HG03039 (cell line): ENCODE results near the gene PDZD4.

ENCODE experiments used
- ATAC-seq: cut with Tn5 transposase; IDR thresholded peaks from one replicate; pipeline ENCODE4 v1.9.1; 2021; ENCODE audit warnings: mild to moderate bottlenecking, moderate library complexity; ENCODE audit not compliant: unreplicated experiment

PDZD4 gene

DNA sequence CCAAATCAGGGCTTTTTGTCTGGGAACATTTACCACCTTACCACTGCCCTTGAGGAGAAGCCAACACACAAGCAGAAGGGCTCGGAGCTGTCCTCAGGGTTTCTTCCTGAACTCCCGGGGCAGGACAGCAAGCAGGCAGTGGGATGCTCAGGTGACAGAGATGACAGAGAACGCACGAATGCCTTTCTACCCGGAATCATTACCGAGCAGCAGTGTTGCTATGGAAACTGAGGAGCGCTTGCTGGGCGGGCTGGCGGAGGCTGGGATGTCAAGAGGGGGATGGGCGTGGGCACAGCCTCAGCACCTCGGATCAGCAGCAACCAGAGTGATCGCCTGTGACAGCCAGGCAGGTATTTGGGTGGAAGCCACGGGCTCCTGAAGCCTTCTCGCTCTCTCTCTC, 18.1 kb downstream of the PDZD4 start:
- no peak for ATAC-seq

DNA sequence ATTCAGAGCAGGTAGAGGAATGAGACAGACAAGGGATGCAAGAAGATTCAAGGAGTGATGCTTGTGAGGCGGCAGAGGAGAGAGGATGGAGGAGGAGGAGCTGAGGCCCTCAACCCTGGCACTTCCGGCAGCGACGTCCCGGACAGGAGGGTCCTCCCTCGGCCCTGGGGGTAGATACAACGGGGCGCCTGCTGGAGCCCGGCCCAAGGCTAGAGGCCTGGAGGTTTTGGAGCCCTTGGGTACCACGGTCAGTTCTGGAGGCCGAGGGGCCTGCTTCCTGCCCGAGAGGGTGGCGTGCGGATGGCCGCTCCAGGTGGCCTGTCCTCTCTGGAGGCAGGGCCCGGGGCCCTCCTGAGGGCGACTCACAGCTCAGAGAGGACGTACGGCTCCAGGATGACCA, 22.4 kb downstream of the PDZD4 start:
- no peak for ATAC-seq

DNA sequence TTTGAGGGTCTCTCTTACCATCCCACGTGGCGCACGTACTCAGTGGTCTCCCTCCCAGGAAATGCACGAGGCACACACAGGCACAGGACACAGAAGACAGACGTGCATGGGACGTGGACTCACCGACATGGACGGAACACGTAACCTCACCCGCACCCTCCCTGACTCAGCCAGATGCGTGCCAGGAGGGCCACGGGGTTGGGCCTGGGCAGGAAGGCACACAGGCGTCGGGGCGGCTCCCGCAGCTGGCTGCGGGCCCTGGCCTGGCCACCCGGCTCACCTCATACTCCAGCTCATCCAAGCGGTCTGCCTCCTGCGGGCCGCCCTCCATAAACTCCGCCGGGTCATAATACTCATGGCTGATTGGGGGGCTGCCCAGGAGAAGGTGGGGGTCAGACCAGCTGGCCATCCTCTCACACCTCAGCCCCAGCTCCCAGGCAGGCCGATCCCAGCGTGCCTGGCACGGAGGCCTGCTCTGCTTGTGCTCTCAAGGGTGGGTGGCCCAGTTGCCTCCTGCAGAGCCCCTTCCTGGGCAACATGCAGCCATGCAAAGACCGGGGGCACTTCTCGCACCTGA, 23.3 kb downstream of the PDZD4 start:
- no peak for ATAC-seq

DNA sequence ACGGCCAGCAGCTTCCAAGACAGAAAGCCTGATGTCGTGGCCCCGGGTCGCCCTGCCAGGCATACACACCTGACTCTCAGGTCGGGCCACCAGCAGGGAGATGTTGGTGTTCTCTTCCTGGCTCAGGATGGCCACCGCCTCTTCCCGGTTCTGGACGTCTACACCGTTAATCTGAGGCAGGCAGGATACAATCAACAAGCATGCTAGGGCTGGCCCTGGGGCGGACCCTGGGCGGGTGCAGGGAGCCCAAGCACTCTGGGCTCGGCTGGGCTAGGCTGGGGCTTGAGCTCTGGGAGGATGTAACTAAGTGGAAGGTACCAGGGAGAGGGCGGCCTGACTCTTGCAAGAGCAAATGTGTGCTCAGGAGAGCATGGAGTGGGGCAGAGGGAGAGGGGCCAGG, 24.9 kb downstream of the PDZD4 start:
- no peak for ATAC-seq

DNA sequence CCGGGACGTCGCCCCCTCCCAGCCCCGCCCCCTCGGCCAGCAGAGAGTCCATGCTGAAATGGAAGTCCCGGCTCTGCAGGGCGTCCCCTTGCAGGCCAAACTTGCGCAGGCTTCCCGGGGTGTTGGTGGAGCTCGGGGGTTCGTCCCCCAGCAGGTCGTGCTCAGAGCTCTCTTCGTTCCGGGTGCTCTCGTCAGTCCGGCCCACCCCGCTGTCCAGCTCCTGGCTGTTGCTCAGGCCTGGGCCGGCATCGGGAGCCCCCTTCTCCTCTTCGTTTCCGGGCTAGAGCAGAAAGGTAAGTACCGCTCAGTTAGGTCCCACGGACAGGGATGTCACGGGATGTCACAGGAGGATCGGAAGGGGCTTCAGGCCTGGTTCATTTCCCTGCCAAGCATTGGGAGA, 25.7 kb downstream of the PDZD4 start:
- ATAC-seq: no peak

DNA sequence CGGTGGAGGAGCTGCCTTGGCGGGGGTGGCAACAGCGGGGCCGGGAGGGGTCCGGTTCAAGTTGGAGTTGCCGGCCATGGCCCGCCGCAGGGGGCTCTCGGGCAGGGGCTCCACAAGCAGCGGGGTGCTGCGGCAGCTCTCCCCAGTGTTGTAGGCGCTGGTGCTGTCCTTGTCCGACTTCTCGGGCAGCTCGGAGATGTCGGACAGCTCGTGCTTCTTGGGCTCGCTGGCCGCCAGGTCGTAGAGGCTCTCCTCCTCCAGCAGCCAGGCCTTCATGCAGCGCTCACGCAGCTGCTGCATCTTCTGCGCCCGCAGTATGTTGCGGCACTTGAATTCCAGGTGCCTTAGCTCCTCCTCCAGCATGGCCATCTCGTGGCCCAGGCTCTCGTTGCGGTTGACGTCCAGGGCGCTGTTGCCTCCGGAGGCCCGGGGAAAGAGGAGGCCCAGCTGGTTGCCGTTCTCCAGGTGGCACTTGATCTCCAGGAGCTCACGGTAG, 26.2 kb downstream of the PDZD4 start:
- ATAC-seq: no peak

DNA sequence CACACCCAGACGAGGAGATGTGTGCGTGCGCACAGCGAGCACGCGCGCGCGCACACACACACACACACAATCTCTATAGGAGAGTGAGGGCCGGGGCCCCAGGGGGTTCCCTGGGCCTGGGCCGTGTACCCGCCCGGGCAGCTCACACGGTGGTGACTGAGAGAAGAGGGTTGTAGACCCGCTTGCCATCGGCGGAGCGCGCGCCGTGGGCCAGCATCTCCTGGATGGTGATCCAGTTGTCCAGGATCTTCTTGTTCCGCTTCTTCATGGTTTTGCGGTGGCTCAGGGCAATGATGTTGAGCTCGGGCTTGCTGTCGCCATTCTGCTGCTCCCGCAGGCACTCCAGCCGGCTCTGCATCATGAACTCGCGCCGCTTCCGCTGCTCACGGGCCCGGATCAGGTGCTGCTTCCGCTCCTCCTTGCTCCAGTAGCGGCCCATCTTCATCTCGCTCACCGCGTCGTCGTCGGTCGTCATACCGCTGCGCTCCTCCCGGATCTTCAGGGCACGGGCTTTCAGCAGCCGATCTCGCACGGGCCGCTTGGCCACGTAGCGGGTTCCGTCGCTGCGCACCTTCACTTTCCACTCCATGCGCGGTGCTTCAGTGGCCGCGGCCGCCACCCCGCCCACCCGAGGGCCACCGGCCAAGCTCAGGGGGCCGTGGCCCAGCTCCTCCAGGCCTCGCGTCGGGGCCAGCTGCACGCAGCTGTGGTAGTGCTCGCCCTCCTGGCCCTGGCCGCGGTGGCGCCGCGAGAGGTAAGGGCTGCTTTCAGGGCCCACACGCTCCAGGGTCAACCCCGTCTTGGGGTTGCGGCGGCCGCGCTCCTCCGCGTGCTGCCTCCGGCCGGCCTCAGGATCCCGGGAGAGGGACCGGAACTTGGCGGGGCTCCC, 26.9 kb downstream of the PDZD4 start:
- ATAC-seq: no peak

DNA sequence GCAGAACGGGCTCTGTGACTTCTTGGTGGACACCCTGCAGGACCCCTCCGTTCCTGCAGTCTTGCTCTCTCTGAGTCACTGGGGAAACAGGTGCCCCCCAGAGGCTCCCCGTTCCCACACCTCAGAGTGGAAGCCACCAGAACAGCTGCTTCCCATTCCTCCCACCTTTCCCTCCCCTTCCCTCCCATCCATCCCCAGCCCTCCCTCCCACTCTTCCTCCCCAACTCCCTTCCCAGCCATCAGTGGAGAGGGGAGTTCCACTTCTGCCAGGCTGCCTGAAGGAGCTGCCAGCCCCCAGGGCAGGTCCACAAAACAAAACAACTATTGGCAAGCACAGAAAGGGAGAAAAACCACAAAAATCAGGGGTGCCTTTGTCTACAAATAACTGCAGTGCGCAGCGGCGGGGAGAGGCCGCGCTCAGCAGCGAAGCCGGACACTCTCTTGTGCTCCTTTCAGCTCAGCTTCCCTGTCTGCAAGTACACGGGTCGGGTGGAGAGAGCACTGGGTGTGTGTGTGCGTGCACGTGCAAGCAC, 27.8 kb downstream of the PDZD4 start:
- no peak for ATAC-seq

DNA sequence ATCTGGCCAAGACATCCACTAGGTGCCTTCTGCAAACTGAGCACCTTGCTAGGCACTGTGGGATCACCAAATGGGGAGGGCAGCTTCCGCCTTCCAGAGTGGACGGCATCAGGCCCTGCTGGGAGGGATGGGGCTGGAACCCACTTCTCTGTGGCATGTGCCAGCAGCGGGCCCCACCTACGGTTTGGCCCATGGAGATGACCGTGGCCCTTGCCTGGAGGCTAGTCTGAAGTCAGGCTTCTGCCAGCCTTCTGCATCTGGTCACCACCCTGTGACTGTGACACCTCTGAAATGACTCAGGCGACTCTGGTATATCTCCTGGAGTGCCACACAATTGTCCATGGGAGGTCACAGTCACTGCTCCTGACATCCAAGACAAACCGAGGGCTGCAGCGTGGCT, 28.7 kb downstream of the PDZD4 start:
- no peak for ATAC-seq

DNA sequence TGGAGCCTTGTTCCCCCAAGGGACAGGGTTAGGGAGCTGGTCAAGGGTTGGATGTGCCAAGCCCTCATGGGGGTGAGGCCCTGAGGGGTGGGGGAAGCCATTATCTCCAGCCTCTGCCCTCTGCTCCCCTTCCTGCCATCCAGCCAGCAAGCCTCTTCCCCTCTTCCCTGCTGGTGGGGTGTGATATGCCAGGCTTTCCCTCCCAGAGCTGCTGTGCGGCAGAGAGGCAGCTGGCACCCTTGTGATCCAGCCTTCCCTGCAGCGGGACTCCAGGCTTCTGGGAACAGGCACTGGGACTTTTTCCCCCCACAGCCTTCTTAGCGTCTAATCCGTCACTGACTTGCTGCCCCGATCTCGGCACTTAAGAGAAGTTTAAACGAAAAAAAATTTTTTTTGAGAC, 29.6 kb downstream of the PDZD4 start:
- ATAC-seq: no peak

DNA sequence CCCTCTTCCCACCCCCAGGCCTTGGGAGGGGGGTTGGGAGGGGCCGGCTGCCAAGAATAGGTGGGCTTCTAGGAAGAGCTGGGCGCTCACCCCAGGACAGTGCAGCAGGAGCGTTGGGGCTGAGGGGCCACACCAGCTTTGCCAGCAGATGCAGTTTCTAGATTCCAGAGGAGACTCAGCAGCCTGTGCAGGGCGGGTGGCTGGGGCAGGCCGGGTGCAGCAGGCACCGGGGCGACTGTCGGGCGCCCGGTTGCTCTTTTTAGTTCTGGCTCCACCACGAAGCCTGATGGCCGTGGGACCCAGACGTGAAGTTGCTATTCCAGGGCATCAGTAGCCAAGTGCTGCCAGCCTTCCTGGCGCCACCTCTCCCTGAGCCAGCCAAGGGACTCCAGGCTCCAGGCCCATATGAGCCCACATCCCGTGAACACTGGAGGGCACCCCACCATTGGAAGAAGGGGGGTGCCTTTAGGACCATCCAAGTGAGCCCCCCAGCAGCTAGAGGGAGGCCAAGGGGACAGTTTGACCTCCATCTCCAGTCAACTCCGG, 30.1 kb downstream of the PDZD4 start:
- ATAC-seq: no peak

DNA sequence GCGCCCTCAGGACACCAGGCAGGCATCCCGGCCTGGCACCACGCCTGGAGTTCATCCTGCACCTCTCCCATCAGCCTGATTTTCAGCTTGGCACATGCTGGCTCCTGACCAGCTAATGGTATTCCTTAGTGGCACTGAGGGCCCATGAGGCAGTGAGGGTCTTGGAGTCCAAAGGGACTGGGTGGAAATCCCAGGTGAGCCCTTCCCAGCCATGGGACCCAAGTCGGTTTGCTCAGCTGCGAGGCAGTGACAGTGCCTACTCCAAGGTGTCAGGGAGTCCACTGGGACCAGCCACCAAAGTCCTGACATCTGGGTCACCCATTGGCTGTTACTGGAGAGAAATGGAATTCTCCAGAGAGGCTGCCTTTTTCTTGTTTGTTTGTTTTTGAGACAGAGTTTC, 31.0 kb downstream of the PDZD4 start:
- no peak for ATAC-seq

DNA sequence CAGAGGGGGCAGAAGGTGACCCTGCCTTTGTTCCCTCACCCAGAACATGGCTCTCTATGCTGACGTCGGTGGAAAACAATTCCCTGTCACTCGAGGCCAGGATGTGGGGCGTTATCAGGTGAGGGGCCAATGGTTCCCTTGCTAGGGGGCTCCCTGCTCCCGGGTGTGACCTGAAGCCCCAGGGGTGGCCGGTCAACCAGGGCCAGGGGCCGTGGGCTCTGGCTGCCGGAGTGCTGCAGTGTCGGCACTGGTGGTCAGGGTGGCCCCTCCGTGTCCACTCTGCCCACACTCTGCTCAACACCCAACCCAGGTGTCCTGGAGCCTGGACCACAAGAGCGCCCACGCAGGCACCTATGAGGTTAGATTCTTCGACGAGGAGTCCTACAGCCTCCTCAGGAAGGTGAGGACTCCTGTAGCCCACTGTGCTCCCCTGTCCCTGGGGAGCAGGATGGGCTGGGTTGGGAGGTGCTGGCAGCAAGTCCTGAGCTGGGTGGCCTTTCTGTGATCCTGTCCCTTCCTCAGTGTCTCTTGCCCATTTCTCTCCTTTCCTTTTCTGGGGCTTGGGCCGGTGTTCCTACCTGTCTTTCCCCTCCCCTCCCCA, 32.8 kb downstream of the PDZD4 start:
- no peak for ATAC-seq

DNA sequence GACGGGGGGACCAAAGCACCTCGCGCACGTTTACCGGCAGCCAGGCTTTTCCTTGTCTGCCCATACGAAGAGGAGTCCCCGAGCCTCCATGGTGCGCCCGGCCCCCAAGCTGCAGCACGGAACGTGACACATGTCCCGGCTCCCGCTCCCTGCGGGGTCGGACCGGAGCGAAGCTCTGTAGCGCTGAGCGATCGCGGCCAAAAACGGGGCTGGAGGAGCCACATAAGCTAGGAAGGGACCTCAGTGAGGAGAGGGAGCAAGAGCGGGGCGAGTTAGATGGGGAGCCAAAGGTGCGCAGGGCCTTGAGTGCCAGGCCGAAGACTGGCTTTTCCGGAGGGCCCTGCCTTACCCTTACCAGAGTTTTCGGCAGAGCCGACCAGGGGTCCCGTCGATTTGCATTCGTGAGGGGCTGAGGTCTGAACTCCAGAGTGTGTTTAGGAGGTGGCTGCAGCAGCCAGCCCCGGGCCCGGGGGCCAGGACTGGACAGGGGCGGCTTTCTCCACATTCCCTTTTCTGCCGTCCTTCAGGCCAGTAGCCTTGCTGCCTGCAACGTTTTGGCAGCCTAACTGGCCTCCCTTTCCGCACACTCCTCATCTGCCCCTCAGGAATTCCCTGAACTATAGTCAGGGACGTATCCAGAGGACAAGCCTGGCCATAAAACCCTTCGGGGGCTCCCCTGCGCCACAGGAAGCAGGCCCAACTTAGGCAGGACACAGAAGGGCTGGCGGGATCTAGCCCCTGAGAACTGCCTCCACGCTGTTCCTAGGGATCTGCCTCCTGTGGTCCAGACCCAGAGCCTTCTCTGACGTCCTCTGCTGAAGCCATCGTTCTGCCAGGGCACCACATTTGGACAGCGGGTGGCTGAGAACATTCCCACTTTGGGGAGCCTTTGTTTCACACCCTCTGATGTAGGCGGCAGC, 35.2 kb downstream of the PDZD4 start:
- no peak for ATAC-seq

DNA sequence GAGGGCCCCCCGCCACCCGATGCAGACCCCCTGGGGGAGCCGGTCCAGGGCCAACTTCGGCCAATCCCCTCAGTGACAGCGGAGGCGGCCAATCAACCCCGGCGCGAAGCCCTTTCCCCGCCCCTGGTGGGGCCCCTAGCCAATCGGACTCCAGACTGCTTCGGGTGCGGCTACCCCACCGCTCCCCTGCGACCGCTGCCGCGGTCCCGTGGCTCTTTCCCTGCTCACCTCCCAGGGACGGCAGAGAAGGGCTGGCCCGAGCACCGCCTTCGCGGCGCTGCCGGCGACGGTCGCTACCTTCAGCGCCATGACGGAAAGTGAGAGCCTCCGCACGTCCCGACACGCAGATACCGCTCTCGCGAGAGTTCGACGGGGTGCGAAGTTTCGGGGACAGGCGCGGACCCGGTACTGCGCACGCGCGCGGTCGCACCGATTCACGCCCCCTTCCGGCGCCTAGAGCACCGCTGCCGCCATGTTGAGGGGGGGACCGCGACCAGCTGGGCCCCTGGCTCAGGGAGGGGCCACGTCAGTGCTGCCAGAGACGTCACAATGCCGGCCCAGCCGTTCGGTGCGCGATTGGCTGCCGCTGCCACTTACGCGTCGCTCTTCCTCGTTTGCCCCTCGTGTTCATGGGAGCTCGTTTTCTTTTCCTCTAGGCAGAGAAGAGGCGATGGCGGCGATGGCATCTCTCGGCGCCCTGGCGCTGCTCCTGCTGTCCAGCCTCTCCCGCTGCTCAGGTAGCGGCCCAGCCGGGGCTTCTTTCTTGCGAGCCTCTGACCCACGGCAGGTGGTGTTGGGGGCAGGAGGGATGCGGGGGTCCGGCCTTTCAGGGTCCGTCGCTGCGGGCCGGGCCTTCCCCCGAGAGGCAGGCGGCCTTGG, 36.1 kb downstream of the PDZD4 start, which contains the start of the genes IDH3G and SSR4:
Gene IDH3G, minus strand, starts transcription at position 358 of the 879 bp plus-strand sequence. Its CDS starts 49 bp downstream, at position 309.
Gene SSR4, plus strand, starts transcription at position 651 of the 879 bp plus-strand sequence. Its CDS starts 20 bp downstream, at position 671.
- peak; percentile 78 for ATAC-seq

DNA sequence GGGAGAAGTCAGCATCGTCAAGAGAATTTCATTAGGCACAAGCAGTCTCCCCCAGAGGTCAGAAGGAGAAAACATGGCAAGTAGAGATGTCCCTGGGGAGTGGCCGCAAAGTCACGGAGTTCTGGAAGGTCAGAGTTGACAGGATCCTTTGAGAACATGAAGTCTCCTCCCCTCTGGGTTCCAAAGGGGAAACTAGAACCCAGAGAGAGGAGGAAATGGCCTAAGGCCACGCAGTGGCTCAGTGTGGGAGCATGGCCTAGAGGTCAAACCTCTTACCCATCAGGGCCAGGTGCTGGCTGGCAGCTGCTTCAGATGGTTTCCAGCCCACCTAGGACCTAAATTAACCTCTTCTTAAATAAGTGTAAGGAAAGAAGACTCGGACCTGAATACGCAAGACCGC, 37.1 kb downstream of the PDZD4 start:
- ATAC-seq: no peak

DNA sequence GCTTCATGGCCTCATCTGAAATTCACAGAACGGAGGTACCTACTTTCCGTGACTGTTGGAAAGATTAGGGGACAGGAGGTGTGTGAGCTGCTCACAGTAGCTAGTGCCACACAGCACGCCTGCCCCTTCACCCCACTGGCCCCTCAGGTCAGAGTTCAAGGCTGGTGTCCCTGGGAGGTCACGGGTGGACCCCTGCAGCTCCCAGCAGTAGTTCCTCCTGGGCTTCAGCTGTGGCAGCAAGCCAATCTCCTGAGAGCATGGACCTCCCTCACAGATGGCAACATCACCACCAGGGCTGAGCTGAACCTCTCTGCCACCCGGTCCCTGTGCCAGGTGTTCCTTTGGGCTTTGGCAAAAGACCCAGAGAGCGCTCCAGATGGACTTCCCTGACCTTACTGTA, 38.0 kb downstream of the PDZD4 start:
- no peak for ATAC-seq

DNA sequence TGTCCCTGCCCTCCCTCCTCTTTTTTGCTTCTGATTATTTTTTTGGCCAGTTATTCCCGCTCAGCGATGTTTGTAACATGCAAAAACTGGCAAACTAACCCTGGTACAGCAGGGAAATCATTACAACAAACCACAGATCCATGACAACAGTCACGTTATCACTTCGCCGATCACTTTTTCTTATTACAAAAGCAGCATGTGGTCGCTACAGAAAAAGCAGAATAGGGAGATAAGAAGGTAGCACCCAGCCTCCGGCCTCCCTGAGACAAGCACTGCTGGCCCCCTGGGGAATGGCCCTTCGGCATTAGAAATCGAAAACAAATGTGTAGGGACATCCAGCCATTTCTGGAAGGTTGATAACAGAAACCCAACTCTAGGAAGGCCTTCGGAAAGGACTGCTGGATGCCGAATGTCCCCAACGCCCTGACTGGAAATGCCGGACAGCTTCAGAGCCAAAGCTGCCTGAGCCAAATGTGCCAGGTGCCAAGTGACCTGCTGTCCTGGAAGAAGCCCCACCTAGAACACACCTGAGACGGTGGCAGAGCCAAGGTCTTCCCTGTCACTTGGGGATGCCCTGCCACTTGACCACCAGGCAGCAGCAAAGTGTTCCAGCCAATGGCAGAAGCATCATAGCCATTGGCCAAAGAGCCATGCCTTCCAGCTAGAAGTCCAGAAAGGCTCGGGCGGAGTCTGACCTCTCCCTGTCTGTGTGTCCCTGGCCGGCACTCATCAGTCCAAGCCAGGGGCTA, 39.1 kb downstream of the PDZD4 start:
- no peak for ATAC-seq
